GM12878 (cell line): Measurements from ENCODE around the gene TOP2B. TPM values are rescaled to one million over a fixed set of nuclear protein-coding genes. Genes with fewer than 3 reads are reported as not detected.
A peak's percentile ranks its signal among the peaks of the same experiment; 100 is the strongest.

Experiments used
- ASH2L ChIP-seq: fragments of 300-600, 200-600 bp; sonication (generic); IDR thresholded peaks from 2 replicates; pipeline ENCODE4 v1.6.1; 2017; ENCODE audit warnings: low read depth, mild to moderate bottlenecking, borderline replicate concordance
- ATF2 ChIP-seq: IDR thresholded peaks from 2 replicates; pipeline ENCODE4 v1.6.1; 2012; ENCODE audit warnings: low read length, inconsistent platforms
- BCL11A ChIP-seq: IDR thresholded peaks from 2 replicates; pipeline ENCODE4 v1.6.1; 2011; ENCODE audit warnings: low read depth, low read length
- BHLHE40 ChIP-seq, 2 experiments: fragments of 450-650 bp in 1 of 2; IDR thresholded peaks; 2 replicates each; pipeline ENCODE4 v1.6.1; 2011 to 2017; ENCODE audit warnings: low read depth in 2 of 2, borderline replicate concordance in 1 of 2, improper control_type of control experiment in 1 of 2, low read length in 1 of 2, mild to moderate bottlenecking in 1 of 2
- CBFB ChIP-seq: IDR thresholded peaks from 2 replicates; pipeline ENCODE4 v1.6.1; 2016; ENCODE audit warnings: antibody characterized with exemption, low read depth
- E4F1 ChIP-seq: fragments of 450-650 bp; IDR thresholded peaks from 2 replicates; pipeline ENCODE4 v1.6.1; 2018; ENCODE audit warnings: borderline replicate concordance, mild to moderate bottlenecking; ENCODE audit not compliant: partially characterized antibody
- ESRRA ChIP-seq: IDR thresholded peaks from 2 replicates; pipeline ENCODE4 v1.6.1; 2012; ENCODE audit warnings: mild to moderate bottlenecking, low read length, improper control_type of control experiment
- HCFC1 ChIP-seq: fragments of 150-350 bp; IDR thresholded peaks from 2 replicates; pipeline ENCODE4 v1.6.1; 2014; ENCODE audit warnings: low read length
- MTA3 ChIP-seq: IDR thresholded peaks from 2 replicates; pipeline ENCODE4 v1.6.1; 2012; ENCODE audit warnings: low read length, inconsistent platforms, borderline replicate concordance
- NFYA ChIP-seq: IDR thresholded peaks from 2 replicates; pipeline ENCODE4 v1.6.1; 2011; ENCODE audit warnings: low read depth, mild to moderate bottlenecking, low read length, improper control_type of control experiment, borderline replicate concordance
- NFYB ChIP-seq: IDR thresholded peaks from 2 replicates; pipeline ENCODE4 v1.6.1; 2011; ENCODE audit warnings: low read depth, mild to moderate bottlenecking, low read length, improper control_type of control experiment, moderate library complexity; ENCODE audit not compliant: insufficient read depth
- PBX3 ChIP-seq: IDR thresholded peaks from 2 replicates; pipeline ENCODE4 v1.6.1; 2011; ENCODE audit warnings: mild to moderate bottlenecking, low read depth, low read length, moderate library complexity; ENCODE audit not compliant: insufficient replicate concordance
- POLR2AphosphoS5 ChIP-seq: IDR thresholded peaks from 2 replicates; pipeline ENCODE4 v1.6.1; 2011; ENCODE audit warnings: mild to moderate bottlenecking, low read length, inconsistent platforms
- RBBP5 ChIP-seq: fragments of 200-600 bp; sonication (generic); conservative IDR thresholded peaks from 2 replicates; pipeline ENCODE4 v1.6.1; 2016
- RUNX3 ChIP-seq: IDR thresholded peaks from 2 replicates; pipeline ENCODE4 v1.6.1; 2012; ENCODE audit warnings: low read length, inconsistent platforms
- SUPT20H ChIP-seq: IDR thresholded peaks from 2 replicates; pipeline ENCODE4 v1.6.1; 2011; ENCODE audit warnings: low read depth, mild to moderate bottlenecking, low read length, moderate library complexity, borderline replicate concordance; ENCODE audit not compliant: control insufficient read depth
- ZNF217 ChIP-seq: fragments of 450-650 bp; IDR thresholded peaks from 2 replicates; pipeline ENCODE4 v1.6.1; 2017; ENCODE audit warnings: antibody characterized with exemption, mild to moderate bottlenecking
- ZNF592 ChIP-seq: fragments of 450-650 bp; IDR thresholded peaks from 2 replicates; pipeline ENCODE4 v1.6.1; 2017; ENCODE audit warnings: mild to moderate bottlenecking, moderate library complexity
- ZSCAN29 ChIP-seq: fragments of 450-650 bp; IDR thresholded peaks from 2 replicates; pipeline ENCODE4 v1.6.1; 2017; ENCODE audit warnings: mild to moderate bottlenecking, moderate library complexity
- polyA plus RNA-seq, 11 experiments: library from polyadenylated mRNA; depleted of rRNA in 4 of 11; unstranded in 6 of 11; stranded (reverse) in 5 of 11; fragments of >200 nt; fragmentation: Nextera tagmentation in 4 of 11; fragmentation: Illumina TruSeq in 1 of 11; extraction: Ambion mirVana in 4 of 11; extraction: Trizol in 1 of 11; gene quantifications; 1 replicate in 1 of 11; 2 replicates in 10 of 11; pipeline versions ENCODE4 v1.2.1 to v1.2.3, GENCODE V29; 2011 to 2016; ENCODE audit warnings: inconsistent platforms in 2 of 11, missing spikeins in 2 of 11, low read depth in 1 of 11
- total RNA-seq, 4 experiments: library from RNA; depleted of rRNA in 3 of 4; stranded (reverse); fragments of >200 nt in 3 of 4; fragmentation: Illumina TruSeq in 1 of 4; extraction: Trizol in 1 of 4; gene quantifications; 2 replicates each; pipeline versions ENCODE4 v1.2.1 to v1.2.3, GENCODE V29; 2013 to 2021

The TOP2B gene
- total and polyA plus RNA-seq, 10 of the 15 experiments (the other 5 are each of a cell fraction or from before 2014, with no cell fraction given) = 28.6 to 134 (median 83.4) TPM

DNA sequence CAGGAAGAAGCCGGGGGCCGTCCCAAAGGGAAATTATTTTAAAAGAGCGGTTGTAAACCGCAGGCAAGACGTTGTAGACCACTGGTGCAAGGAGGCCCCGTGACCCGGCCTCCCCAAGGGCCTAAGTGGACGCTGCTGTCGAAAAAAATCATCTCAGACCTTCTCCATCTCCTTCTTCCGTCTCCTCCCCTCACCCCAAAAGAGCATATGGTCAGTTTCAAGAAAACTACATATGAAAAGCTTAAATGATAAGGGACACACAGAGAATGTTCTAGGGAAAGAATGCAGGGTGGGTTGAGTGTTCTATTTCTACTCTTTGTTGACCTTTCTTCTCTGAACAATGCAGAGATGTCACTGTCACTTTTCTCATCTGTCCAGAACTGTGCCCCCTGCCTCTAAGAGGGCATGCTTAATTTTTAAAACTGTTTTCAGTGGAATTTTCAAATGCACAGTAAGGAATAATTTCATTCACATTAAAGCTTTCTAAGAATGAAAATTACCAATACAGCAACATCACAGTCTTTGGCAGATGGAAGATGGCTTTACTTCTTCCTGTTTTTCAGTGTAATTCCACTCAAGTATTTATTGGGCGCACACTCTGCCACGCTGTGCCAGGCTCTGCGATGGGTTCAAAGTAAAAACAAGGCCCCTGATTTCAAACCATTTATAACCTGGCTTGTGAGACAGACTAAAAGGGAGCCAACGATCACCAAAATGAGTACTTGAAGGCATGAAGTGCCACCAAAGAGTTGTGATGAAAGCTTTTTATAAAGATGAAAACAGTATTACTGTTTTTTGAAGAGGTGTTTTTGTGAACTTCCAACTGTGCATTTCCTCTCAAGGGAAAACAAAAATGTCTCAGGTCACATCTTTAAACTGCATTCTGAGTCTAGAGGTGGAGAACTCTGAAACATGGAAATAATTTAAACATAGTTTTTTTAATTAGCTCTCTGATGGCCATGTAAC lies 891 bp upstream of the TOP2B start (continued):
- TF ChIP-seq SUPT20H (no peak), PBX3 (no peak), E4F1 (no peak), CBFB (no peak), POLR2AphosphoS5 (no peak), NFYB (no peak), ATF2 (peak; percentile 26; the same call in 1 of the 2 replicates), RBBP5 (no peak), MTA3 (peak; percentile 85; the same call in 1 of the 2 replicates), RUNX3 (peak; percentile 86), HCFC1 (no peak), NFYA (no peak), ZSCAN29 (peak; percentile 31; the same call in 1 of the 2 replicates), ZNF217 (no peak), ZNF592 (no peak), BCL11A (no peak), BHLHE40 (IDR thresholded peaks at IDR 0.05; ENCODE audit: borderline replicate concordance in 1 of 2, low read depth in 2 of 2, low read length in 1 of 2) (no peak), ESRRA (no peak), ASH2L (no peak)
